ENCODE results near the gene PSMD9. TPM values are rescaled to one million over a fixed set of nuclear protein-coding genes. Genes with fewer than 3 reads are reported as not detected.

PSMD9 gene
- total RNA-seq, 1 experiment from 2014 or later, result 61.2 TPM

DNA sequence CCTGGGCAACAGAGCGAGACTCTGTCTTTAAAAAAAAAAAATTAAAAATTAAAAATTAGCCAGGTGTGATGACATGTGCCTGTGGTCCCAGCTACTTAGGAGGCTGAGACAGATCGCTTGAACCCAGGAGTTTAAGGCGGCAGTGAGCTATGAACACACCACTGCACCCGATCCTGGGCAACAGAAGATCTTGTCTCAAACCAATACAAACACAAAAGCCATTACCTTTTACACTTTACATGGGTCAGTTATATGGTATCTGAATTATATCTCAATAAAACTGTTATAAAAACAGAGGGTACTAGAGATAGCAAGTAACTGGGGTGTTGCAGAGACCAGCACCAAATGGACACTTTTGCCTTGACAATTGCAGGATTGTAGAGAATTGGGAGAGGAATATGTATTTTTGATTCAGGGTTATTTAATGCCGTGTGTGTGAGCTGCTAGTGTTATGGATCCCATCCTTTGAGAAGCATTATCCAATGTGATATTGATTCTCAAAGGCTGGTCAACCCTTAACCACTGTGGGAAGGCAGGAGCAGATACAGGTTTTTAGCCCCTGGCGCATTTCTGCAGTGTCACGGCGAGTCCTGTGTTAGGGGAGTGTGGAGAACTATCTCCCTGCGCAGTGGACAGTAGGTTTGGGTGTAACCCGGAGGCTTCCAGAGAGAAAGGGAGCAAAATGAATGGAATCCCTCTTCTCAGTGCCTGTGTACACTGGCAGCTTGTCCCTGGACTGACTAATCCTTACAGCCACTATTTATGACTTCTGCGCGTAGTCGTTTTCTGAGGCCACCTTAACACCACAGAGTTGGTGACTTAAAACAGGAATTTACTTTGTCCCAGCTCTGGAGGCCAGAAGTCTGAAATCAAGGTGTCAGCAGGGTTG, 4.3 kb downstream of the PSMD9 start:
- H3K27me3 ChIP-seq (ENCODE audit: control insufficient read depth, insufficient read depth, low read length), result peaks cover 2% of the 10 kb centered on the region; the same call in 1 of the 2 replicates
- H3K4me3 ChIP-seq (ENCODE audit: insufficient read depth, low read depth, low read length), result no peak overlapping the region
- H3K36me3 ChIP-seq (replicated peaks; ENCODE audit: control insufficient read depth, insufficient read depth, low read length), result peaks cover 4% of the 10 kb centered on the region
- DNase-seq, result no peak

- H3K36me3 ChIP-seq (replicated peaks; ENCODE audit: control insufficient read depth, insufficient read depth, low read length), result peaks cover 4% of the 10 kb centered on the region
- peak; percentile 65 for DNase-seq
- H3K27me3 ChIP-seq (ENCODE audit: control insufficient read depth, insufficient read depth, low read length), result peaks cover 2% of the 10 kb centered on the region; the same call in 1 of the 2 replicates
- no peak overlapping the region for H3K4me3 ChIP-seq (ENCODE audit: insufficient read depth, low read depth, low read length)
Observed at GRCh38 chr12:121893961-121894460, 5.4 kb downstream of the PSMD9 start.

DNA sequence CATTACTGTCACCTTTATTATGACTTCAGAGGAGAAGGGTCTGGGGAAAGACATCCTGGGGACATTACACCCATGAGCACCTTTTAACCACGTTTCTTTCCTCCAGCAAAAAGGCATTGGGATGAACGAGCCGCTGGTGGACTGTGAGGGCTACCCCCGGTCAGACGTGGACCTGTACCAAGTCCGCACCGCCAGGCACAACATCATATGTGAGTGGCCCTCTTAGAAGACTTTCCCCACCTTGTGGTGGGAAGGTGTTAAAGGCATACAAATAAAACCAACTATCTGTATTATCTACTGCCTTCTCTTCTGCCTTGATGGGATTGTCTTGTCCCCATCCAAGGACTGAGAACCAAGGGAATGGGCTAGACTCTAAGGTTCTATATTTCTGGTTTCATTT, 6.0 kb downstream of the PSMD9 start:
- no peak overlapping the region for H3K4me3 ChIP-seq (ENCODE audit: insufficient read depth, low read depth, low read length)
- peaks cover 4% of the 10 kb centered on the region for H3K36me3 ChIP-seq (replicated peaks; ENCODE audit: control insufficient read depth, insufficient read depth, low read length)
- peak; percentile 76 for DNase-seq
- peaks cover under 1% of the 10 kb centered on the region; the same call in 1 of the 2 replicates for H3K27me3 ChIP-seq (ENCODE audit: control insufficient read depth, insufficient read depth, low read length)

GRCh38 chr12:121898287-121898686, 9.7 kb downstream of the PSMD9 start:
- H3K36me3 ChIP-seq (replicated peaks; ENCODE audit: control insufficient read depth, insufficient read depth, low read length), result peaks cover 14% of the 10 kb centered on the region
- H3K27me3 ChIP-seq (ENCODE audit: control insufficient read depth, insufficient read depth, low read length), result no peaks in the 10 kb centered on the region
- no peak overlapping the region for H3K4me3 ChIP-seq (ENCODE audit: insufficient read depth, low read depth, low read length)
- no peak for DNase-seq

DNA sequence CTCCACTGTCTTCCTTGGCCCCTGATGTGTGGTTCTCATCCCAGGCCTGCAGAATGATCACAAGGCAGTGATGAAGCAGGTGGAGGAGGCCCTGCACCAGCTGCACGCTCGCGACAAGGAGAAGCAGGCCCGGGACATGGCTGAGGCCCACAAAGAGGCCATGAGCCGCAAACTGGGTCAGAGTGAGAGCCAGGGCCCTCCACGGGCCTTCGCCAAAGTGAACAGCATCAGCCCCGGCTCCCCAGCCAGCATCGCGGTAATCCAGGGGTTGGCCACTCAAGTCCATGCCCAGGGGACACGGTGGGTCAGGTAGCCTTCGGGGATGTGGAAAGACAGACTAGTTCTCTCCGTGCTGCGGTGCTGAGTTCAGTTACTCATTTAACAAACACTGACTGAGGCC, 11.0 kb downstream of the PSMD9 start:
- Histone ChIP-seq H3K4me3 (ENCODE audit: insufficient read depth, low read depth, low read length) (no peak overlapping the region), H3K27me3 (ENCODE audit: control insufficient read depth, insufficient read depth, low read length) (no peaks in the 10 kb centered on the region), H3K36me3 (replicated peaks; ENCODE audit: control insufficient read depth, insufficient read depth, low read length) (peaks cover 16% of the 10 kb centered on the region)
- DNase-seq, result no peak

- no peaks in the 10 kb centered on the region for H3K27me3 ChIP-seq (ENCODE audit: control insufficient read depth, insufficient read depth, low read length)
- H3K4me3 ChIP-seq (ENCODE audit: insufficient read depth, low read depth, low read length), result no peak overlapping the region
- H3K36me3 ChIP-seq (replicated peaks; ENCODE audit: control insufficient read depth, insufficient read depth, low read length), result peaks cover 15% of the 10 kb centered on the region
- peak; percentile 31 for DNase-seq
Observed at GRCh38 chr12:121903202-121903601, 14.6 kb downstream of the PSMD9 start.

GRCh38 chr12:121905746-121906145, 17.2 kb downstream of the PSMD9 start:
- H3K4me3 ChIP-seq (ENCODE audit: insufficient read depth, low read depth, low read length), result no peak overlapping the region
- no peaks in the 10 kb centered on the region for H3K27me3 ChIP-seq (ENCODE audit: control insufficient read depth, insufficient read depth, low read length)
- H3K36me3 ChIP-seq (replicated peaks; ENCODE audit: control insufficient read depth, insufficient read depth, low read length), result peaks cover 15% of the 10 kb centered on the region
- DNase-seq, result no peak

- Histone ChIP-seq H3K36me3 (replicated peaks; ENCODE audit: control insufficient read depth, insufficient read depth, low read length) (peaks cover 2% of the 10 kb centered on the region), H3K27me3 (ENCODE audit: control insufficient read depth, insufficient read depth, low read length) (no peaks in the 10 kb centered on the region)
- DNase-seq, result peak; percentile 5
Observed at GRCh38 chr12:121908702-121909101, 20.1 kb downstream of the PSMD9 start.

DNA sequence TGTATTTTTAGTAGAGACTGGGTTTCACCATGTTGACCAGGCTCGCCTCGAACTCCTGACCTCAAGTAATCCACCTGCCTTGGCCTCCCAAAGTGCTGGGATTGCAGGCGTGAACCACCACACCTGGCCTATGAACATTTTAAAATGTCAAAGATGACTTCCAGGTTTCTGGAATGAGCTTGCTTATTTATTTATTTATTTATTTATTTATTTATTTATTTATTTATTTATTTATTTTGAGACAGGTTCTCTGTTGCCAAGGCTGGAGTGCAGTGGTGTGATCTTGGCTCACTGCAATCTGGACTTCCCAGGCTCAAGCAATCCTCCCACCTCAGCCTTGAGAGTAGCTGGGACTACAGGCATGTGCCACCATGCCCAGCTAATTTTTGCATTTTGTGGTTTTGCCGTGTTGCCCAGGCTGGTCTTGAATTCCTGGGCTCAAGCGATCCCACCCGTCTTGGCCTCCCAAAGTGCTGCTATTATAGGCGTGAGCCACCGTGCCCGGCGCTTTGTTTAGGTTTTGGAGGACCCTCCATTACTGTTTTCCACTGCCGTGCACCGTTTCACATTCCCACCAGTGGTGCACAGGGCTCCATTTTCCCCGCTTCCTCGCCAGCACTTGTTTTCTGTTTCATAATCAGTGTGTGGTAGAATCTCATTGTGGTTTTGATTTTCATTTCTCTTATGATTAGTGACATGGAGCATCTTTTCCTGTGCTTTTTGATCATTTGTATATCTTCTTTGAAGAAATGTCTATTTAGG, 23.4 kb downstream of the PSMD9 start:
- Histone ChIP-seq H3K27me3 (ENCODE audit: control insufficient read depth, insufficient read depth, low read length) (no peaks in the 10 kb centered on the region), H3K36me3 (replicated peaks; ENCODE audit: control insufficient read depth, insufficient read depth, low read length) (peaks cover 2% of the 10 kb centered on the region), H3K4me3 (ENCODE audit: insufficient read depth, low read depth, low read length) (no peak overlapping the region)
- no peak for DNase-seq

More at GRCh38 chr12:121908702-121909101, 20.1 kb downstream of the PSMD9 start:
- H3K4me3 ChIP-seq (ENCODE audit: insufficient read depth, low read depth, low read length), result no peak overlapping the region

DNA sequence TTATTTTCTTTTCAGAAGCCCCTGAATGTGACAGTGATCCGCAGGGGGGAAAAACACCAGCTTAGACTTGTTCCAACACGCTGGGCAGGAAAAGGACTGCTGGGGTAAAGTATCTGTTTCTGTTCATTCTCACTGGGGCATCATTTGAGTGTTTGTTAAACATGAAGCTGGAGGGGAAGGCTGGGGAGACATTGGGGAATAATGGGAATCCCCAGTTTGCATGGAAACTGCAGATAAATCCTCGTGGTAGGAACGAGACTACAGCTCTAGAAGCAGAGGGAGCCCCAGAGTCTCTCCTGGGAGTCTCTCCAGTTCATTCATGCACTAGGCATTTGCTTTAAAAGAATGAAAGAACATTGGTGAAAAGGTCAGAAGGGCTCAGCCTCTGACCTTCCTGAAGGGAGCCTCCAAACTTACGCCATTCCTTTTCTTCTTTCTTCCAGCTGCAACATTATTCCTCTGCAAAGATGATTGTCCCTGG, 27.3 kb downstream of the PSMD9 start:
- H3K4me3 ChIP-seq (ENCODE audit: insufficient read depth, low read depth, low read length), result no peak overlapping the region
- H3K36me3 ChIP-seq (replicated peaks; ENCODE audit: control insufficient read depth, insufficient read depth, low read length), result peaks cover 2% of the 10 kb centered on the region
- no peaks in the 10 kb centered on the region for H3K27me3 ChIP-seq (ENCODE audit: control insufficient read depth, insufficient read depth, low read length)
- peak; percentile 11 for DNase-seq

GRCh38 chr12:121916719-121917118, 28.1 kb downstream of the PSMD9 start:
- H3K36me3 ChIP-seq (replicated peaks; ENCODE audit: control insufficient read depth, insufficient read depth, low read length), result peaks cover 2% of the 10 kb centered on the region
- H3K4me3 ChIP-seq (ENCODE audit: insufficient read depth, low read depth, low read length), result no peak overlapping the region
- no peaks in the 10 kb centered on the region for H3K27me3 ChIP-seq (ENCODE audit: control insufficient read depth, insufficient read depth, low read length)
- peak; percentile 77 for DNase-seq

- peak within 1 kb of the TSS; percentile 39 for H3K4me3 ChIP-seq (ENCODE audit: insufficient read depth, low read depth, low read length)
- peak; percentile 92 for DNase-seq
Observed at GRCh38 chr12:121917950-121918678, 29.5 kb downstream of the PSMD9 start, which contains the start of gene CFAP251. Gene CFAP251 (plus strand): TSS chr12:121918592. CDS start chr12:121921306, 2,714 bp downstream.

GRCh38 chr12:121918679-121919038, 30.1 kb downstream of the PSMD9 start:
- Histone ChIP-seq H3K27me3 (ENCODE audit: control insufficient read depth, insufficient read depth, low read length) (no peaks in the 10 kb centered on the region), H3K4me3 (ENCODE audit: insufficient read depth, low read depth, low read length) (peak overlapping the region; percentile 39), H3K36me3 (replicated peaks; ENCODE audit: control insufficient read depth, insufficient read depth, low read length) (peaks cover 2% of the 10 kb centered on the region)
- no peak for DNase-seq

More at GRCh38 chr12:121917950-121918678, 29.5 kb downstream of the PSMD9 start, which contains the start of gene CFAP251:
- H3K27me3 ChIP-seq (ENCODE audit: control insufficient read depth, insufficient read depth, low read length), result no peaks in the 10 kb centered on the region
- peaks cover 2% of the 10 kb centered on the region for H3K36me3 ChIP-seq (replicated peaks; ENCODE audit: control insufficient read depth, insufficient read depth, low read length)

GRCh38 chr12:121921066-121921465, 32.5 kb downstream of the PSMD9 start:
- Histone ChIP-seq H3K27me3 (ENCODE audit: control insufficient read depth, insufficient read depth, low read length) (no peaks in the 10 kb centered on the region), H3K4me3 (ENCODE audit: insufficient read depth, low read depth, low read length) (no peak overlapping the region), H3K36me3 (replicated peaks; ENCODE audit: control insufficient read depth, insufficient read depth, low read length) (peaks cover 2% of the 10 kb centered on the region)
- peak; percentile 8 for DNase-seq

All from H7 (cell line).